RKO (cell line): ENCODE measurements around the gene AKR1B15.
"Not testable (repeated sequence)": the region's sequence is repeated elsewhere in the genome, so short reads cannot be mapped to it uniquely, and the experiment has no call there.

ENCODE experiments used
- DNase-seq: peaks from one replicate; pipeline ENCODE4 v3.0.0-alpha.2; 2016; ENCODE audit warnings: low spot score

The AKR1B15 gene

DNA sequence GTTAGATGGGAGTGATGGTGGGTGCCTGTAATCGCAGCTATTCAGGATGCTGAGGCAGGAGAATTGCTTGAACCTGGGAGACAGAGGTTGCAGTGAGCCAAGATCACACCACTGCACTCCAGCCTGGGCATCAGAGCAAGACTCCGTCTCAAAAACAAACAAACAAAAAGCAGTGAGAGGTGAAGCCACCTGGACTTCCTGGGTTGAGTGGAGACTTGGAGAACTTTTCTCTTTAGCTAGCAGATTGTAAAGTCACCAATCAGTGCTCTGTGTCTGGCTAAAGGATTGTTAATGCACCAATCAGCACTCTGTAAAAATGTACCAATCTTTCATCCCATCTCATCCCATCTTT, 14.5 kb downstream of the AKR1B15 start:
- DNase-seq: not testable (repeated sequence)

DNA sequence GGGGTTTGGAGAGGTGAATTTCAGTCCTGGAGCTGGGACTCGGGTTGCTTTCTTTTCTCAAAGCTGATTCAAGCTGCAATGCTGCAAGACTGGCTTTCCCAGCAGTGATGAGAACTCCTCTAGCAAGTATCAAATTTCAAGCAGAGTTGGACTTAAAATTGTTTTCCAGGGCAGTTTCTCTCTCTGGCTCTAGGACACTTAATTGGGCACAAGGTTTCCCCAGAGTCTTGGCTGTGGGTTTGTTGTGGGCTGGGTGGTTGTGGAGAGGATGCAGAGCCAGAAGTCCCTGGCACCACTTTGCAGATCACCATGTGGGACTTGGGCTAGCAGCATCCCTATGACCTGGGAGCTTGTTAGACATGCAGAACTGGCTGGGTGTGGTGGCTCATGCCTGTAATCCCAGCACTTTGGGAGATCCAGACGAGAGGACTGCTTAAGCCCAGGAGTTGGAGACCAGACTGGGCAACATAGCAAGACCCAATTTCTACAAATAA, 16.8 kb downstream of the AKR1B15 start:
- no peak for DNase-seq

DNA sequence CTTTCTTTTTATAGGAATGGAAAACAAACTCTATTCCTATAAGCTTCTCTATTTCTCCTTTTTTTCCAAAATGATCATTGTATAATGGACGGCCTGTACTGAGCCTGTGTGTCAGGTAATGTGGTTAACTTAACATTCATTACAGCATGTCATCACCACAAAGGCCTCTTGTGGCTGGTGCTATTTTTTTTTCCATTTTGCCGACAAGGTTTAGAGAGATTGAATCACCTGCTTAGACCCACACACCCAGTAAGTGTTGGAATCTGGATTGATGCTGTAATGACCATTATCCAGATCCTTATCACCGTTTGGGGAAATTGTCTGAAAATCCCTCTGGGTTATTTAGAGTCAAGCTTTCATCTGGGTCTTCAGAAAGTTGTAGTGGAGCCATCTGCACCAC, 18.5 kb downstream of the AKR1B15 start:
- no peak for DNase-seq

DNA sequence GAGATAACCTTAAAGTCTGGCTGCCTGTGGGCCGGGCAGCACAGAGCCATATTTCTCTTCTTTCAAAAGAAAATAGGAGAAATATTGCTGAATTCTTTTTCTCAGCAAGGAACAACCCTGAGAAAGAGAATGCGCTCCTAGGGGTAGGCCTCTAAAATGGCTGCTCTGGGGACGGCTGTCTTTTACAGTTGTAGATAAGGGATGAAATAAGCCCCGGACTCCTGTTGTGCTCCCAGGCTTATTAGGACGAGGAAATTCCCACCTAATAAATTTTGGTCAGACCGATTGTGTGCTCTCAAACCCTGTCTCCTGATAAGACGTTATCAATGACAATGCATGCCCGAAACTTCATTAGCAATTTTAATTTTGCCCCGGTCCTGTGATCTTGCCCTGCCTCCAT, 21.1 kb downstream of the AKR1B15 start:
- DNase-seq: not testable (repeated sequence)

DNA sequence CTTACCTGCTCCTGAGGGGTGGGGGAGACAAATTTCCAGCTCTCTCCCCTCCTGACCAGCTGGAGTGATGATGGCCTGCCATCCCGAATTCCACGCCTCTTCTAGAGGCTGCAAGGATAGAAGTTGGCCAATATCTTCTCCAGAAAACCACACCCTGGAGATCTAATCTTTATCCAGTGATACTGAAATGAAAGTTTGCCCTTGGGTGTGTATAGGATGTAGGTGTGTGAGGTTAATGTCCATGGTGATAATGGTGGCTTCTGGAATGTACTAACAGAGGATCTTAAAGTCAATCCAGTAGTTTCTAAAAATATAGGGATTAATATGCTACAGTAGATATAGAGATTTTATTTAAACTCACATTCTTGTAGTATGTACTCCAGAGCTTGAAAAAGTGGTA, 22.2 kb downstream of the AKR1B15 start:
- no peak for DNase-seq

DNA sequence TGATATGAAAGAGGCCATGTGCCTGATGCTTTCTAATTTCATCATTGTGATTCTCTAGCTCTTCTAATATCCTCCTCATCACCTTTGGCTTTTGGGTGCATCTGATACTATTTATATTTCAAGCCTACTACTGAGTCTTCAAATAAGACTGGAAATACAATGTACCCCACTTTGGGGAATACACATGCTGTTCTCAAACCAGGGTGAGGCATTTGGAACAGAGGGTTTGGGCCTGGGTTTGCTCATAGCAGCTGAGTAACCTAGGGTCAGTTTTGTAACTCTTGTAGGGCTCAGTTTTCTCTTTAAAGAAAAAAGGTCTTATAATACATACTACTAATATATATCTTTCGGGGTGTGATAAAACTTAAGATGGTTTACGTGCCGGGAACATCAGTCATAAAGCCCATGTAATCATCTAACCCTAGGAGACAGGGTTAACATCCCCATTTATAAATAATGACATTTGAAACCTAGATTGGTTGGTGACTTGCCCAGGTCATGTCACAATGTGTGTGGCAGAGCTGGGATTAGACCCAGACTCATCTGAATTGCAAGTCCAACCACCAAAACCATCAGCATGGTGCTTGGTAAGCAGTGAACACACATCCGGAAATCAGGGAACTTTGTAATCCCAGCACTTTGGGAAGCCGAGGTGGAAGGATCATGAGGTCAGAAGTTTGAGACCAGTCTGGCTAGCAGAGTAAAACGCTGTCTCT, 23.0 kb downstream of the AKR1B15 start:
- no peak for DNase-seq

DNA sequence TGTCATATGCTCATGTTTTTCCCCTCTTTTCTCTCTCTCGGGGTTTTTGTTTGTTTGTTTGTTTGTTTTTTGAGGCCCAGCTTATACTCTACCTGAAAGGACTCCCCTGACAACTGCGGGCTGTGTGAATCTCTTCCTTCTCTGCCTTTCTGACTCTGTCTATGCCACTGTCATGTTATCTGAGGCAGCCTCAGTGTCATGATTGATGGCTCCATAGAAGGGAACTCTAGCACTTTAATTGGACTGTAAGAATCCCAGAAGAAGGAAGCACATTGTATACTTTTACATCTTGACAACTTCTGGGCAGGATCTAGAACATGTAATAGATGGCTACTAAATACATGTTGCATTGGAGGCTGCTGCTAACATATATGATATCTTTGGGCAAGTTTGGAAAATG, 25.4 kb downstream of the AKR1B15 start:
- no peak for DNase-seq

DNA sequence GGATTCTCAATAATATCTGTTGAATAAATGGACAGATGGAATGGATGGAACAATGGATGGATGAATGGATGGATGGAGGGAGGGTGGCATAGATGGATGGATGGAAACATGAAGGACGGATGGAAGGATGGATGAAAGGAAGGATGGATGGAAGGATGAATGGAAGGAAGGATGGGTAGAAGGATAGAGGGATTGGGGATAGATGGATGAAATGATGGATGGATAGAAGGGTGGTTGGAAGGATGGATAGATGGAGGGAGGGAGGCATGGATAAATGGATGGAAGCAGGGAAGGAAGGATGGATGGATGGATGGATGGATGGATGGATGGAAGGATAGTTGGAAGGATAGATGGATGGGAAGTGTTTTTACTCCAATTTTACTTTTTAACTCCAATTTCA, 35.4 kb downstream of the AKR1B15 start:
- DNase-seq: no peak

DNA sequence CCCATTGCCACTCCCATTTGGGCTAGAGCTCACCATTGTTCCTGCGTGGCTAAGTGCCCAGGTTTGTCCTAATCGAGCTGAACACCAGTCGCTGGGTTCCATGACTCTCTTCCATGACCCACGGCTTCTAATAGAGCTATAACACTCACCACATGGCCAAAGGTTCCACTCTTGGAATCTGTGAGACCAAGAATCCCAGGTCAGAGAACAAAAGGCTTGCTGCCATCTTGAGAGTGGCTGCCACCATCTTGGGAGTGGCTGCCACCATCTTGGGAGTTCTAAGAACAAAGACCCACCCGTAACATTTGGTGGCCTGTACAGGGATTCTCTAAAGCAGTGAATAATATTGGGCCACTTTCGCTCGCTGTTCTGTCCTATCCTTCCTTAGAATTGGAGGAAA, 37.0 kb downstream of the AKR1B15 start:
- no peak for DNase-seq

DNA sequence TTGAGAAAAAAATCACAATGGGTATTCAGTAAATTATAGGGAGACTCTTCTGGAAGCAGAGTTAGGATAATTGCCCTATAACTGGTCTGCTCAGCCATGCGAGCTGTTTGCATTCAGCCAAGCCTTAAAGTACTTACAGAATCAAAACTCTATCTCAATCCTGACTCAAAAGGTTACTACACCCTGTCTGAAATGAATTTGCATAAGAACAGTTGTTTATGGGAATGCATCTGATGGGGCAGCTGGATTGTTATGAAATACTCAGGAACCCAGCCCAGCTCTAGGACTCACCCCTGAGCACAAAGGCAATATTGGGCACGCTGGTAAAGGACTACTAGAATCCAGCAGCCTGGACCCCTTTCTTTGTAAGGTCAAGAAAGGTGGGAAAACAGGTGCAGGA, 38.8 kb downstream of the AKR1B15 start:
- no peak for DNase-seq

DNA sequence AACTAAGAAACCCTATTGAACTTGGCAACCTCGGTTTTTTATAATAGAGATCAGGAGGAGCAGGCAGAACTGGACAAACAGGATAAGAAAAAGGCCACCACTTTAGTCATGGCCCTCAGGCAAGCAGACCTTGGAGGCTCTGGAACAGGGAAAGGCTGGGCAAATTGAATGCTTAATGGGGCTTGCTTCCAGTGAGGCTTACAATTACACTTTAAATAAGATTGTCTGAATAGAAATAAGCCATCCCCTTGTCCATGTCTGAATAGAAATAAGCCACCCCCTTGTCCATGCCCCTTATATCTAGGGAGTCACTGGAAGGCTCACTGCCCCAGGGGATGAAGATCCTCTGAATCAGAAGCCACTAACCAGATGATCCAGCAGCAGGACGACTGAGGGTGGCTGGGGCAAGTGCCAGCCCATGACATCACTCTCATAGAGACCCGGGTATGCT, 40.6 kb downstream of the AKR1B15 start:
- no peak for DNase-seq

DNA sequence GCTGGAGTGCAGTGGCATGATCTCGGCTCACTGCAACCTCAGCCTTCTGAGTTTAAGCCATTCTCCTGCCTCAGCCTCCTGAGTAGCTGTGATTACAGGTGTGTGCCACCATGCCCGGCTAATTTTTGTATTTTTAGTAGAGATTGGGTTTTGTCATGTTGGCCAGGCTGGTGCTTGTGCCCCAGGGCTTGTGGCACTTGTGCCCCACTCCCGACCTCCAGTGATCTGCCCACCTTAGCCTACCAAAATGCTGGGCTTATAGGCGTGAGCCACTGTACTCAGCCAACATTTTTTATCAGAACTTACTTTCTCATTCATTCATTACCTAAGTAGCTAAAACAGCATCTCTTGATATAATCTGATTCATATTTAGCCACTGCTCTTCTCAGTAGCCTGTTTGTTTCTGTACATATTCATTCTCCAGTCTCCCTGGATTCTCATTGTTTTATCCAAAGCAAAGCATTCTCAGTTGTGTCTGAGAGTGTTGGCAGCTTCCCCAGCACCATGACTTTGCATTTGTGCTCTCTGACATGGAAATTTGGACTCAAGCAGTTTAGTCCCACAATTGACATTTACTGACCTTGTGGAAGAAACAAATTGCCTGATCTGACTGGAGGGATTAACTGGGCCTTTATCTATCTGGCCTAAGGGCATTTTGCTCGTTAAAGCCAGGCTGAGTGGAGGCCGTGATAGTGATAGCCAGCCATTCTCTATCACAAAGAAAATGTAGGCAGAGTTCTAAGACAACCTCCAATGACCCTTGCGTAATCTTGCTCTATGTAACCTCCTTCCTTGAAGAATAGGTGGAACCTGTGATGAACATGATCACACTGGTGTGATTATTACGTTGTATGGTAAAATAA, 44.9 kb downstream of the AKR1B15 start:
- DNase-seq: no peak

DNA sequence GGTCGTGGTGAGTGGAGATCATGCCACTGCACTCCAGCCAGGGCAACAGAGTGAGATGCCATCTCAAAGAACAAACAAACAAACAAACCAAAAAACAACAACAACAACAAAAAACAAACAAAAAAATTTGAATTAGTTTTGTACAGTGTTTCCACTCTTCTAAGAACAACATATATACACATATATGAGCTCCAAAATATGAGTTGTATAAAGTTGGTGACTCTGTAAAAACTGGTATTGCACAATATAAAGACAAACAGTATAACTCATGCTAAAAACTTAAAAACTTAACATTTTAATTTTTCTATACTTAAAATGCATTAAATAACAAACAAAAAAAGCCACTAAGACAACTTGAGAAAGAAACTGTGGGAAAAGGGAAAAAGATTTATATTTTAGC, 46.0 kb downstream of the AKR1B15 start:
- DNase-seq: no peak

DNA sequence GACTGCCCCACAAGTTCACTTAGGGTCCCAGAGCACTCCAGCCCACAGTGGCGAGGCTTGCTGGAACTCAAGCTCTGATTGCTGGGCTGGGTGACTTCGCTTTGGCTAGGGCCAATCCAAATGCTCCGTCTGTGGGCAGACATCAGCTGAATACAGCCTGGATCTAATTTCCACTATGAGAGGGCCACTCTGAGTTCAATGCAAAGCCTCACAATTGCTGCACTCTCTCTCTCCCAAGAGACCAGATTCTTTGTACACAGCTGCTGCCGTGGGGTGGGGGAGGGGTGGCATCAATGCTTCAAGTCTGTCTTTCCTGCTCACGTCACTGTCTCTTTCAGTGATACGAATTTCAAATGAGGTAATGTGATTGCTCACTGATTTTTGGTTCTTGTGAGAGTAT, 50.5 kb downstream of the AKR1B15 start:
- no peak for DNase-seq

DNA sequence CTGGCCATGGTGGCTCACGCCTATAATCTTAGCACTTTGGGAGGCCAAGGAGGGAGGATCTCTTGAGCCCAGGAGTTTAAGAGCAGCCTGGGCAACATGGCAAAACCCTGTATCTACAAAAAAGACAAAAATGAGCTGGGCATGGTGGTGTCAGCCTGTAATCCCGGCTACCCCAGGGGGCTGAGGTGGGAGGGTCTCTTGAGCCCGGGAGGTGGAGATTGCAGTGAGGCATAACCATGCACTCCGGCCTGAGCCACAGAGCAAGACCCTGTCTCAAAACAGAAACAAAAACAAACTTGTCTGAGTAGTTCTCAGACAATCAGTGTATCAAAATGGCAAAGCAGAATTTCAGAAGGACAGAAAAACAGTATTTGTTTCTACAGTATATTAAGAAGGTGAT, 52.5 kb downstream of the AKR1B15 start:
- no peak for DNase-seq

DNA sequence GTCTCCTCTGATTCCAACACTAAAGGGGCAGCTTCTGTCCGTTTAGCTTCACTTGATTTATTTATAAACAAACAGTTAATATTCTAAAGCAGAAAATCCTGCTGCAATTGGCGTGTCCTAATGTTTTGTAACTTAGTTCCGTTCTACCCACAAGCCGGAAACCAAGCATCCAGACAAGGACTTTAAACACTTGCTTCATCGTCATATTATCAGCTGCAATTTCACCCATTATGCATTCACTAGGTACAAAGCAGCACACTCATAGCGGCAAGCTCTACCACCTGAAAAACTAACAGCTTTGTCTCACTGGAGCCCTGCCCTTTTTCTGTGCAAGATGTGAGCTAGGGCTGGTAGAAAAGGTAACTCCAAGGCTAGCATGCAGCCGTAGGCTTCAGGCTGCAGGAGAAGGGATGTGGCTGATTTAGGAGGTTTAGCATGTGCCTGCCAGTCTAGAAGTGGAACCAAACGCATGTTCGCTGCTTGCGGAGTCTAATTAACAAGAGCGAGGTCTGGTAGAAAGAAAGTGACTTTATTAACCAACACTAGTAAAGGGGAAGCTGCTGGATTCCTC, 54.1 kb downstream of the AKR1B15 start:
- DNase-seq: no peak

DNA sequence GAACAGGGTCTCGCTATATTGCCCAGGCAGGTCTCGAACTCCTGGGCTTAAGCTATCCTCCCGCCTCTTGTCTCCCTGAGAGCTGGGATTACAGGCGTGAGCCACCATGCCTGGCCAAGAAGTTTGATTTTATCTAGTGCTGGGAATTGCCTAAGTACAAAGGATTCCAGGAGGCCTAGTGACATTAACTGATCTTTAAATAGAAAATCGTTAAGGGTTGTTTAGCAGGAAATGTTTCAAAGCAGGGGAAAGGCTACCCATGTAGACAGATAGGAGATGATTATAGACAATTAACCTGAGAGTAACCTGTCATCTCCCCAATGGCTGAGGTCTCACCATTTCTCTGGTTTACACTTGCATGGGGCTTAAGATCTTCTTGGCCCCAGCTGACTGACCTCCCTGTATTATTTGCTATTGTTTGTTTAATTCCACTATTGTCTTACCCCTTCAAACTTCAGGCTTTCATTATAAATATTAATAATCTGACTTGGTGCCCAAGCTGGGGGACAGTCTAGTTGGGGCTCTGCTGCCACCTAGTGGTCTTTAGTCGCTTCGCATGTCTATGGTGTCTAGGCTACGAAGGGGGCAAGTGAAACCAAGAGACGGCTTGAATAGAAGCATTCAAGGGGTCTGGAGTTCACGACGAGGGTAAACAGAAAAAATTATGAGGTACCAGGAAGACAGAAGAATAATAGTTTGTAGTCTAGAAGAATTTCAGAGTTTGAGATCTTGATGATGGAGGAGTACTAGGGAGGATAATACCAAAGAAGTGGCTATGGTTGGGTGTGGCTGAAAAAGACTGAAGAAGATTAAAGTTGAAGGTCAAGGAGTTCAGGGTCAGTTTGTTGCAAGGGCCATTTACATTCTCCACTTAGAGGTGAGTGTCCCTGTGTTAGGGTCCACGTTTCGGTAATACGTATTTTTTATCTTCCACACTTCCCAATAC, 57.3 kb downstream of the AKR1B15 start:
- DNase-seq: peak; percentile 64

DNA sequence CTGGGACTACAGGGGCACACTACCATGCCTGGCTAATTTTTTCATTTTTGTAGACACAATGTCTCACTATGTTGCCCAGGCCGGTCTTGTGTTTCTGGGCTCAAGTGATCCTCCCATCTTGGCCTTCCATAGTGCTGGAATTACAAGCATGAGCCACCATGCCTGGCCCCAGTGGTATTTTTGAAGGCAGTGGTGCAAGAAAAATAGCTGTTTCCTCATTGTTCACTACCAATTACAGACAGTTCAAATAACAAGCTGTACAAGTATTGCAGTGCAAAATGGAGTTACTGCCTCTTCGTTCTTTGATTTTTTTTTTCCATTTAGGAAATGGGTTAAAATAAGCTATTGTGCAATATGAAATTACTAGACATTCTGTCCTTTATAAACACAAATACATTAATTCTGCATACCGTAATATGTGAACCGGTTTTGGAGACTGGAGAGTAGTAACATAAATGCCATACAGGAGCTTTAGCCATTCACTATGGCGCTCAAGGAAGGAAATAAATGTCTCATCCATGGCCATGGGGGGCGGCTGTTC, 62.8 kb downstream of the AKR1B15 start:
- no peak for DNase-seq

DNA sequence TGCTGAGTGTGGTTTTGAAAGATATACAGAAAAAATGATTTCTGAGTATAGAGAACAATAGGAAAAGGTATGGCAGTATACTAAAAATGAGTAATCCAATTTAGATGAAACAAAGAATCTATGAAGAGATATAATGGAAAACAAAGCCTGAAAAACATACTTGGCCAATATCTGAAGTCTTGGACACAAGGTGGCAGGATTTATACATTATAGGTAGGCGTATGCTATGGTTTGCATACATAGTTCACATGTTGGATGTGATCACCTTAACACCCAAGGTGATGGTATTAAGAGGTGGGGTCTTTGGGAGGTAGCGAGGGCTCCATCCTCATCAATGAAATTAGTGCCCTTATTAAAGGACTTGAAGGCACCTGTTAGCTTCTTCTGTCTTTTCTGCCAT, 63.3 kb downstream of the AKR1B15 start:
- DNase-seq: no peak

DNA sequence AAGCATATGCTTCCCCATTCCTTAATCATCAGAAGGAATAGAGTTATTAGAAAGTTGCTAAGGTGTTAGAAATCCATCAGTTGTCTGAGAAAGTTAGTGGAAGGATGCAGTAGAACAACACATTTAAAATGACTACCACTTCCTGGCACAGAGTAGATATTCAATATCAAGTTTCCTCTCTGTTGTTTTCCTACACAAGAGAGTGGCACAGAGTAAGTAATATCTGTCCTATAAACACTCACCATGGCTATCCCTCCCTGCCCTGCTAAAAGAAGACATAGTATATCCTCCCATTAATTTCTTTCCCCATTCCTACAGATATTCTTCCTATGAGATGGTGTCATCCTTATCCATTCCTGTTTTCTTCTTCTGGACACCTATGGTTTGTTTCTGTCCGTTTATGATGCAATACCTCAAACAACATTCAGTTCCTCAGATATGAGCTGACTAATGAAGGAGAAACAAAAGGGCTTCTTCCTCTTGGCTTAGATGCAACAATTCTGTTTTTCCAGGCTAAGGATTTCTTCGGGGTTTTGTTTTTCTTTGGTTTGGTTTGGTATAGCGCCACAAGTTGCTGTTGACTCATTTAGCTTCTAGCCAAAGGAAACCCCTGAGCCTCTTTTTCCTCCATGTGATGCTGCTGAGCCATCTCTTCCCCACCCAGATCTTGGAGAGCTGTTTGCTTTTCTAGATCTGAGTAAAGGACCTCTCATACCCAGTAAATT, 64.9 kb downstream of the AKR1B15 start:
- DNase-seq: peak; percentile 23

DNA sequence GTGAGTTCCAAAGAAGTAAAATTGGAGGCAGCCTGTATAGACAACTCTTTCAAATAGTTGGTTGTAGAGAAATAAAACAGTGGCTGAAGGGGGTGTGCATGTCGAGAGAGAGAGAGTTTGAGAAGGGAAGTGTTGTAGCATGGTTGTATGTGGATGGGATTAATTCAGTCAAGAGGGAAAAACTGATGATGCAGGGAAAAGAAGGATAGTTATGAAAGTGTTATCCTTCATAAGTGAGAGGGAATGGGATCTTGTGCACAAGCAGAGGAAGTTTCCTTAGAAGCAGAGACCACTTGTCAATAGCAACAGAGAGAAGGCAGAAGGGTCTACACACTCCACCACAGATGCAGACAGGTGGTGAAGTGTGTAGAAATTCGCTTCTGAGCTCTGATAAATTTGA, 67.7 kb downstream of the AKR1B15 start:
- DNase-seq: no peak
